GM12875 (cell line): Measurements from ENCODE around the gene MALL.
"Not testable (repeated sequence)": the region's sequence is repeated elsewhere in the genome, so short reads cannot be mapped to it uniquely, and the experiment has no call there.

ENCODE experiments used
- H3K4me3 ChIP-seq: one replicate; pipeline ENCODE4 v1.5.1; 2011; ENCODE audit warnings: low read depth, low read length, control low read depth
- TF ChIP-seq, protein P1 (sequence below): IDR thresholded peaks from 2 replicates; pipeline ENCODE4 v1.5.1; 2011; ENCODE audit warnings: low read depth, mild to moderate bottlenecking, control low read depth, inconsistent platforms, low read length, moderate library complexity, borderline replicate concordance; ENCODE audit not compliant: insufficient read depth

Gene MALL

DNA sequence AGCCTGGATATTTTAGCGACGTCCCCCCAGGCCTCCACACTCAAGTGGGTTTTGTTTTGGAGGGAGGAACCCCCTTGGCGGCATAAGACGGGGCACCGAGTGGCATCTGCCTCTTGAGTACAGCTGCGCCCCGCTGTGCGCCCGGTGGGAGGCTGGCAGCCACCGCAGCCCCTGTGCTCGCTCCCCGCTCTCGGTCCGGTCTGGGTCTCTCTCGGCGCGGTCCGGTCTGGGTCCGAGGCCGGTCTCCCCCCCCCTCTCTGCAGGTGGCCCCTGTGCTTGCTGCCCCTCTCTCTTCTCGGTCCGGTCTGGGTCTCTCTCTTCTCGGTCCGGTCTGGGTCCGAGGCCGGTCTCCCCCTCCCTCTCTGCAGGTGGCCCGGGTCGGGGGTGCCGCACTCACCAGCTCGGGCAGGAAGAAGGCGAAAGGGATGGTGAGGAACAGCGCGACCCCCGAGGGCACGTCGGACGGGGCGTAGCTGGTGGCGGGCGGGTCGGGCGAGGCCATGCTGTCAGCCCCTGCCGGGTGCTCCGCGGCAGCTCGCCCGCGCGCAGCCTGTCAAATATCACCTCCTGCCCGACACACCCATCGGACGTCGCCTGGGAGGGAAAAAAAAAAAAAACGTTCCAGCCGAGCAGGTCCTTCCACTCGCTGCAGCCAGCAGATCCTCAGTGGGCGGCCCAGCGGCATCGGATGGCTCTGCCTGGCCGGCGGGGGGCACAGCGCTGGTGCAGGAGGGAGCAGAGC is at the start of gene MALL:
TSS of gene MALL (minus strand) at position 532 of the 742 bp plus-strand sequence. CDS start at position 502, 30 bp downstream.
- TF ChIP-seq, protein P1, sequence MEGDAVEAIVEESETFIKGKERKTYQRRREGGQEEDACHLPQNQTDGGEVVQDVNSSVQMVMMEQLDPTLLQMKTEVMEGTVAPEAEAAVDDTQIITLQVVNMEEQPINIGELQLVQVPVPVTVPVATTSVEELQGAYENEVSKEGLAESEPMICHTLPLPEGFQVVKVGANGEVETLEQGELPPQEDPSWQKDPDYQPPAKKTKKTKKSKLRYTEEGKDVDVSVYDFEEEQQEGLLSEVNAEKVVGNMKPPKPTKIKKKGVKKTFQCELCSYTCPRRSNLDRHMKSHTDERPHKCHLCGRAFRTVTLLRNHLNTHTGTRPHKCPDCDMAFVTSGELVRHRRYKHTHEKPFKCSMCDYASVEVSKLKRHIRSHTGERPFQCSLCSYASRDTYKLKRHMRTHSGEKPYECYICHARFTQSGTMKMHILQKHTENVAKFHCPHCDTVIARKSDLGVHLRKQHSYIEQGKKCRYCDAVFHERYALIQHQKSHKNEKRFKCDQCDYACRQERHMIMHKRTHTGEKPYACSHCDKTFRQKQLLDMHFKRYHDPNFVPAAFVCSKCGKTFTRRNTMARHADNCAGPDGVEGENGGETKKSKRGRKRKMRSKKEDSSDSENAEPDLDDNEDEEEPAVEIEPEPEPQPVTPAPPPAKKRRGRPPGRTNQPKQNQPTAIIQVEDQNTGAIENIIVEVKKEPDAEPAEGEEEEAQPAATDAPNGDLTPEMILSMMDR: no peak
- H3K4me3 ChIP-seq: no peak within 1 kb of the TSS

DNA sequence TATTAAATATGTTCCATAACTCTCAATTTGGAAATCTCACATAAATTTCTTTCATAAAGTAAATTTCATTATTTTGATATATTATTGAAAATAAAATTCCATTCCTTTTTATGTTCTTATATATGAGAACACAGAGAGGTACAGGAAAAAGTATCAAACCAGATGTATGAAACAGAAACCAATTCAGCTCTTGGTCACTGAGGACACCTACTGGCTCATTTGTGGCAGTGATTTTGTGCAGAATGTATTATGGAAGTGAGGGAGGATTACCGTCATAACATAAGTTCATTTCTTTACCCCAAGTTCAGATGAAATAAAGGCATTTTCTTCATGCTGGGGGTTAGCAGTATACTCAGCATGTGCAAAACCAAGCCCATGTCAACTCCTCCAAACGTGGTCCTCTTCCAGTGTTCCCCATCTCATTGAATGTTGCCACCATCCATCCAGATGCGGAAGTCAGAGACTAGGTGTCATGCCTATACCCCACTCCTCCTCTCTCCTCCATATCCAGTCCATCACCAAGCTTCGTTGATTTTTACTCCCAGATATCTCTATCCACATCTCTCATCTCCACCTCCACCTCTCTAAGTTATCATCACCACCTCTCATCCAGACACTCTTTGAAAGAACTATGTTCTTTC is 41.7 kb upstream of the MALL start:
- TF ChIP-seq, protein P1: peak; percentile 62; the same call in 1 of the 2 replicates
- no peak overlapping the region for H3K4me3 ChIP-seq

DNA sequence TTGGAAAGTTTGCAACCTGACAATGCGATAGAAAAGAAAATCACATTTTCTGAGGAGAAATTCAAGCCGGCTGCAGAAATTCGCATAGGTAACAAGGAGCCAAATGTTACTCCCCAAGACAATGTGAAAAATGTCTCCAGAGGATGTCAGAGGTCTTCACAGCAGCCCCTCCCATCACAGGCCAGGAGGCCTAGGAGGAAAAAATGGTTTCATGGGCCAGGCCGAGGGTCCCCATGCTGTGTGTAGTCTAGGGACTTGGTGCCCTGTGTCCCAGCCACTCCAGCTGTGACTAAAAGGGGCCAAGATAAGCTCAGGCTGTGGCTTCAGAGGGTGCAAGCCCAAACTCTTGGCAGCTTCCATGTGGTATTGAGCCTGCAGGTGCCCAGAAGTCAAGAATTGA is 39.2 kb upstream of the MALL start:
- H3K4me3 ChIP-seq: not testable (repeated sequence)

DNA sequence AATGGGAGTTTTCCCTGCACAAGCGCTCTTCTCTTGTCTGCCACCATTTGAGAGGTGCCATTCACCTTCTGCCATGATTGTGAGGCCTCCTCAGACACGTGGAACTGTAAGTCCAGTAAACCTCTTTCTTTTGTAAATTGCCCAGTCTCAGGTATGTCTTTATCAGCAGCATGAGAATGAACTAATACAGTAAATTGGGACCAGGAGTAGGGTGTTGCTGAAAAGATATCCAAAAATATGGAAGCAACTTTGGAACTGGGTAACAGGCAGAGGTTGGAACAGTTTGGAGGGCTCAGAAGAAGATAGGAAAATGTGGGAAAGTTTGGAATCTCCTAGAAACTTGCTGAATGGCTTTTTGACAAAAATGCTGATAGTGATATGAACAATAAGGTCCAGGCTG is 38.6 kb upstream of the MALL start:
- not testable (repeated sequence) for H3K4me3 ChIP-seq

DNA sequence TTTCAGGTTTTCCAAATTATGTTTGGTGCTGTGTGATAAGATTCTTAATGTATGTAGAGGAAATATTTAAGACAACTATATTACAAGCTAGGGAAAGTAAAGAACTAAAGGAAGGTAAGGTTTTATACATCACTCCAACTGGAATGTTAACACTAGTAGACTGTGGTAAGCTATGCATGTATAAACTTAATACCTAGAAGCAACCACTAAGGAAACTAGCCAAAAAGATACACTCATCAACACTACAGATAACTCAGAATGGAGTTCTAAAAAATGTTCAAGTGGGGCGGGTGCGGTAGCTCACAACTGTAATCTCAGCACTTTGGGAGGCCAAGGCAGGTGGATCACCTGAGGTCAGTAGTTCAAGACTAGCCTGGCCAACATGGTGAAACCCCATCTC is 37.8 kb upstream of the MALL start:
- TF ChIP-seq, protein P1: no peak
- H3K4me3 ChIP-seq: no peak overlapping the region

DNA sequence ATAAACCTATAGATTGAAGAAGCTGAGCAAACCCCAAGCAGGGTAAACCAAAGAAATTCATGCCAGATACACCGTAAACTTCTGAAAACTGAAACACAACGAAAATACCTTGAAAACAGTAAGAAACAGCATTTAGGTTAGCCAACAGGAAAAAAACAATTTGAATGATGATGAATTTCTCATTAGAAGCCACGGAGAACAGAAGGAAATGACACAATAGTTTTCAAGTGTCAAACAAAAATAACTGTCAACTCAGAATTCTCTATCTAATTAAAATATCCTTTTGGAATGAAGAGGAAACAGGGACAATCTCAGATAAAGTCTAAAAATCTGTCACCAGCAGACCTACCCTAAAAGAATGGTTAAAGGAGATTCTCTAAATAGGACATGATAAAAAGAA is 37.3 kb upstream of the MALL start:
- no peak overlapping the region for H3K4me3 ChIP-seq
- TF ChIP-seq, protein P1: no peak

DNA sequence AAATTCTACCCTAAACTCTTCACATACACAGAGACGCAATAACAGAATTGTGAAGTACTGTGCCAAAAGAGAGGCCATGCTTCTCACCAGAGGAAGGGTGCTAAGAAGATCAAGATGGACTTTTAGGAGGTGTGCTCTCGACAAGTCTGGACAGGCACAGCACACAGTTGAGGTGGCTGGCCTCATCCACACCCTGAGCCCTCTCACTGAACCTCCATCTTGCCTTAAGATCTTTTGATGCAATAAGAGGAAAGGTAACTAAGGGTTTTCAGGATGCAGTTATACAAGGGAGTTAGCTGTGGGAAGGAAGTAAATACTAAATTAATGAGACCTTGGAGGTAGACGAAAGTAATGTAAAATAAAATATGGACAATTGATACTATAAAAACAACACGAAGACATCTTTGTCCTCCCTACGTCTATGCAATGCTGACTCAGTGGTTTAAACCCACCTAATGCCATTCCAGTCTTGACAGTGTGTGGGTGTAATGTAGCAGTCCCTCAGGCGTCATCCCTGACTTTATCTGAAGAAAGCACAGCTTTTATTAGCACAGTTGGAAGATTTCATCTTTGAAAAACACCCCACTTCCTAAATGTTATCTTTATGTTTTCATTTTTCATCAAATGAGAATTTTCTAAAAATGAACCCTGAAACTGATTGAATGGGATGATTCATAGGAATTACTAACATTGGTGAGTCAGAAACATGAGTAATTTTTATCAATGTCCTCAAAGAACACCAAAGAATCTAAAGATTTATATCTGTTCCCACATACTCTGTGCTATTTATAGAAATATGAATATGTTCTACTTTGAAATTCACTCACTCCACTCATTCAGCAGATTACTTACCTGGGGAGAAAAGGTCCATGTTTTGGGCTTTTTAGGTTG is 34.0 kb upstream of the MALL start:
- TF ChIP-seq, protein P1: no peak

DNA sequence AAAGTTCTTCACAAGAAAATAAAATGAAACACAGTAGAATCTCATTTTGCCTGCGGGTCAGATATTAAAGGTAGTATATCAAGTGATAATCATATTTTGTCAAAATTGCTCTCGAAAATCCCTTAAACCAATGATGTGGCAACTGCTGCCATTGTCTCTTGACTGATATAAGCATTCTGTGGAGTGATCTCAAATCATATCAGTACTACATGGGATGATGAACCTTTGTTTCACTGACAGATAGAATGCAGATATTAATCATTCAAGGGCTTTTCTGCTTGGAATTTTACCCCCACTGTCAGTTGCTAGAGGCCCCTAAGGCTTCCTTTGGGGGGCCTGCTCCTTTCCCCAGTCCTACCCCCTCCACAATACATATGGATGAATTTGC is 31.3 kb upstream of the MALL start:
- no peak overlapping the region for H3K4me3 ChIP-seq
- TF ChIP-seq, protein P1: no peak

More for the DNA sequence above, 34.0 kb upstream of the MALL start:
- no peak overlapping the region for H3K4me3 ChIP-seq
